ENCODE measurements around the gene MT4.

Gene MT4

GRCh38 chr16:56600398-56600999 lies 35.6 kb downstream of the MT4 start:
- H3K9ac ChIP-seq (ENCODE audit: low read length) = no peak overlapping the region
- H3K4me3 ChIP-seq (ENCODE audit: insufficient read depth, low read length, poor library complexity, severe bottlenecking) = no peak overlapping the region
- no peaks in the 10 kb centered on the region for H3K9me3 ChIP-seq (ENCODE audit: insufficient read depth, low read length)
- no peaks in the 10 kb centered on the region for H4K20me1 ChIP-seq (ENCODE audit: low read depth, low read length)
- H3K36me3 ChIP-seq (ENCODE audit: low read length) = no peaks in the 10 kb centered on the region
- no peaks in the 10 kb centered on the region for H3F3A ChIP-seq (ENCODE audit: insufficient read depth)
- no peak overlapping the region for H3K27ac ChIP-seq (ENCODE audit: low read depth, low read length)
- peak; percentile 69 for TF ChIP-seq CTCF (IDR thresholded peaks at IDR 0.05; ENCODE audit: insufficient read depth, low read length, poor library complexity, severe bottlenecking)
- TF ChIP-seq EZH2phosphoT487 (conservative IDR thresholded peaks at IDR 0.05; ENCODE audit: low read length) = no peak
- no peak overlapping the region for H2AFZ ChIP-seq (ENCODE audit: low read depth, low read length, severe bottlenecking)
- H3K9me2 ChIP-seq (replicated peaks; ENCODE audit: insufficient read depth, low read length) = no peaks in the 10 kb centered on the region
- no peaks in the 10 kb centered on the region for H3K27me3 ChIP-seq (ENCODE audit: low read length)
- no peaks in the 10 kb centered on the region for H3K79me2 ChIP-seq (ENCODE audit: insufficient read depth, low read length)
- H3K4me2 ChIP-seq (ENCODE audit: low read depth, low read length, poor library complexity, severe bottlenecking) = no peak overlapping the region

DNA sequence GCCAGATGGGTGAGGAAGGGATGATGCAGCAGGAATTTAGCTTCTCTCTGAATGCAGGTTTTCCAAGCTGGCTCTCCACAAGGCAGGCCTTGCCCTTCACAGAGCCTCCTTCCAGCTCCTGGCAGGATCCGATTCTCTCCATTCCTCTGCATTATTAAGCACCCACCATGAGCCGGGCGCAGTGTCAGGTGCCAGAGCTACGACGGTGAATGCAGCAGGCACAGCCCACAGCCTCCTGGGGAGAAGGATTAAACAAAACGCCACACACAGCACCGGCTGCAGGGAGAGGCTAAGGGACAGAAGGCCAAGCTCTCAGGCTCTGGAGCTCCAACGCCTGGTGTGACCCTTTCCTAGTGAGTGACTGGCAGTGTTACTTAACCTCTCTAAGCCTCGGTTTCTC lies 36.5 kb downstream of the MT4 start:
- Histone ChIP-seq H3K36me3 (ENCODE audit: low read length) (no peaks in the 10 kb centered on the region), H2AFZ (ENCODE audit: low read depth, low read length, severe bottlenecking) (no peak overlapping the region), H3K4me3 (ENCODE audit: insufficient read depth, low read length, poor library complexity, severe bottlenecking) (no peak overlapping the region), H3K9me2 (replicated peaks; ENCODE audit: insufficient read depth, low read length) (no peaks in the 10 kb centered on the region), H3K27ac (ENCODE audit: low read depth, low read length) (no peak overlapping the region), H3K79me2 (ENCODE audit: insufficient read depth, low read length) (no peaks in the 10 kb centered on the region), H3K9me3 (ENCODE audit: insufficient read depth, low read length) (no peaks in the 10 kb centered on the region), H3K27me3 (ENCODE audit: low read length) (no peaks in the 10 kb centered on the region), H3F3A (ENCODE audit: insufficient read depth) (no peaks in the 10 kb centered on the region), H3K9ac (ENCODE audit: low read length) (no peak overlapping the region), H3K4me2 (ENCODE audit: low read depth, low read length, poor library complexity, severe bottlenecking) (no peak overlapping the region), H4K20me1 (ENCODE audit: low read depth, low read length) (no peaks in the 10 kb centered on the region)
- TF ChIP-seq EZH2phosphoT487 (conservative IDR thresholded peaks at IDR 0.05; ENCODE audit: low read length) (no peak), CTCF (IDR thresholded peaks at IDR 0.05; ENCODE audit: insufficient read depth, low read length, poor library complexity, severe bottlenecking) (no peak)

GRCh38 chr16:56603589-56603988 lies 38.7 kb downstream of the MT4 start:
- Histone ChIP-seq H3K36me3 (ENCODE audit: low read length) (no peaks in the 10 kb centered on the region), H3K4me2 (ENCODE audit: low read depth, low read length, poor library complexity, severe bottlenecking) (no peak overlapping the region), H3K9me3 (ENCODE audit: insufficient read depth, low read length) (no peaks in the 10 kb centered on the region), H3K9me2 (replicated peaks; ENCODE audit: insufficient read depth, low read length) (no peaks in the 10 kb centered on the region), H3K9ac (ENCODE audit: low read length) (no peak overlapping the region), H2AFZ (ENCODE audit: low read depth, low read length, severe bottlenecking) (no peak overlapping the region), H3F3A (ENCODE audit: insufficient read depth) (no peaks in the 10 kb centered on the region), H3K27me3 (ENCODE audit: low read length) (no peaks in the 10 kb centered on the region), H3K4me3 (ENCODE audit: insufficient read depth, low read length, poor library complexity, severe bottlenecking) (no peak overlapping the region), H4K20me1 (ENCODE audit: low read depth, low read length) (no peaks in the 10 kb centered on the region), H3K79me2 (ENCODE audit: insufficient read depth, low read length) (no peaks in the 10 kb centered on the region), H3K27ac (ENCODE audit: low read depth, low read length) (no peak overlapping the region)
- TF ChIP-seq EZH2phosphoT487 (conservative IDR thresholded peaks at IDR 0.05; ENCODE audit: low read length) = no peak
- no peak for TF ChIP-seq CTCF (IDR thresholded peaks at IDR 0.05; ENCODE audit: insufficient read depth, low read length, poor library complexity, severe bottlenecking)
